Posterior vena cava (tissue), 2 donors: Measurements from ENCODE around the gene ST7. TPM values are rescaled to one million over a fixed set of nuclear protein-coding genes. Genes with fewer than 3 reads are reported as not detected.
A peak's percentile ranks its signal among the peaks of the same experiment; 100 is the strongest.
"Not testable (repeated sequence)": the region's sequence is repeated elsewhere in the genome, so short reads cannot be mapped to it uniquely, and the experiment has no call there.

Experiments used
- DNase-seq: peaks from one replicate; pipeline ENCODE4 v3.0.0-alpha.2; 2020; ENCODE audit warnings: low spot score
- intact Hi-C, 2 donors: fragments of 100-400 bp; cut with DNase I; formaldehyde crosslinking; loops; one replicate each; pipeline versions ENCODE4 v1.14.1 to v1.14.2; 2022 to 2023
- long read RNA-seq, 2 donors: library from polyadenylated mRNA; unstranded; transcript quantifications; one replicate each; pipeline ENCODE4 v2.0.0, GENCODE V29; 2020 to 2021
- total RNA-seq, 2 donors: library from RNA; stranded (reverse); fragmentation: NEBNext Ultra II Directional; extraction: Animal tissue kit (Norgen Biotek cat#: 25700); gene quantifications; one replicate each; pipeline ENCODE4 v1.2.1, GENCODE V29; 2021
- donor health status: DM: yes; HTN: yes; CAD: no.
- donor health status: DM: yes; HTN: yes; CAD: no.

Gene ST7, protein sequence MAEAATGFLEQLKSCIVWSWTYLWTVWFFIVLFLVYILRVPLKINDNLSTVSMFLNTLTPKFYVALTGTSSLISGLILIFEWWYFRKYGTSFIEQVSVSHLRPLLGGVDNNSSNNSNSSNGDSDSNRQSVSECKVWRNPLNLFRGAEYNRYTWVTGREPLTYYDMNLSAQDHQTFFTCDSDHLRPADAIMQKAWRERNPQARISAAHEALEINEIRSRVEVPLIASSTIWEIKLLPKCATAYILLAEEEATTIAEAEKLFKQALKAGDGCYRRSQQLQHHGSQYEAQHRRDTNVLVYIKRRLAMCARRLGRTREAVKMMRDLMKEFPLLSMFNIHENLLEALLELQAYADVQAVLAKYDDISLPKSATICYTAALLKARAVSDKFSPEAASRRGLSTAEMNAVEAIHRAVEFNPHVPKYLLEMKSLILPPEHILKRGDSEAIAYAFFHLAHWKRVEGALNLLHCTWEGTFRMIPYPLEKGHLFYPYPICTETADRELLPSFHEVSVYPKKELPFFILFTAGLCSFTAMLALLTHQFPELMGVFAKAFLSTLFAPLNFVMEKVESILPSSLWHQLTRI
- total RNA-seq: 10 to 100 TPM; 14.9 to 16.2 TPM
- long read RNA-seq, donor 1, transcript ST7-202 (16 exons, 2,142 nt): major isoform, 5 of 8 reads
- long read RNA-seq, donor 1, partial matches to known transcripts: 0 of 8 reads
- long read RNA-seq, donor 1, other reads (novel, unspliced or antisense): 3 of 8 reads
- long read RNA-seq, donor 2, transcript ST7-202 (16 exons, 2,142 nt): major isoform, 6 of 15 reads
- long read RNA-seq, donor 2, partial matches to known transcripts: 3 of 15 reads
- long read RNA-seq, donor 2, other reads (novel, unspliced or antisense): 4 of 15 reads

DNA sequence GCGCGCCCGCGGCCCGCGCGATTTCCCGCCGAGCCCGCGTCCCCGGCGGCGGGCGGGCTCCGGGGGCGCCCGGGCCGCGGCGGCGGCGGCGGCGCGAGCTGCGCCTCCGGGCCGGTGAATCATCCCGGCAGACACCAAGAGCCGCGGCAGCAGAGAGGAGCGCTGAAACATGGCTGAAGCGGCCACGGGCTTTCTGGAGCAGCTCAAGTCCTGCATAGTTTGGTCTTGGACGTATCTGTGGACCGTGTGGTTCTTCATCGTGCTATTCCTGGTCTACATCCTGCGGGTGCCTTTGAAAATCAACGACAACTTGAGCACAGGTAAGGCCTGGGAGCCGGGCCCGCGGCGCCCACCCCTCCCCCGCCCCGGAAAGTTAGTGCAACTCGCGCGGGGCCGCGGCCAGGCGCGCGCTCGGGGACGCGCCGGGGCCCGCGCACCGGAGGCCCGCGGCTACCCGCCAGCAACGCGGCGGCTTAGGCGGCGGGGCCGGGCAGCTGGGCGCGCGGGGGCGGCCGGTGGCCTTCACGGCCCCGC, at the start of gene ST7:
ST7 (plus strand) TSS at position 130 of the 534 bp plus-strand sequence; CDS start at position 170, 40 bp downstream.
- DNase-seq: peak; percentile 90

DNA sequence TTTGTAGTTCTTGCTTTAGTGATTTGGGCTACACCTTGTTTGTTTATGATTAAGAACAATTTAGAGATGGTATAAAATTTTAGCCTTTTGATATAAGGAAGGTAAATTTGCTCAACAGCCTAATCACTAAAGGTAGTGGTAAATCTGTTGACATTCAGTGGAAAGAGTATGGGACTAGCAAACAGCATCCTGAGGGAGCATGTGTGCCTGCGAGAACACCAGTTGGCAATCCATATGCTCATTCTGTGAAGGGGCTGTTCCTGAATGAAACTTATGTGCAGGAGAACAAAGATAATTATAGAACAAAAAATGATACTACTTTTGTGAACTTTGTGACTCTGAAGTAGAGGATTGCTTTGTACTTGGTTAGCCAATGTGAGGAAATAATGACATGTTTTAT, 46.9 kb upstream of the ST7 start:
- intact Hi-C loops: no loop called here
- no peak for DNase-seq

More for the DNA sequence above, at the start of gene ST7:
- intact Hi-C loops: no loop called here

DNA sequence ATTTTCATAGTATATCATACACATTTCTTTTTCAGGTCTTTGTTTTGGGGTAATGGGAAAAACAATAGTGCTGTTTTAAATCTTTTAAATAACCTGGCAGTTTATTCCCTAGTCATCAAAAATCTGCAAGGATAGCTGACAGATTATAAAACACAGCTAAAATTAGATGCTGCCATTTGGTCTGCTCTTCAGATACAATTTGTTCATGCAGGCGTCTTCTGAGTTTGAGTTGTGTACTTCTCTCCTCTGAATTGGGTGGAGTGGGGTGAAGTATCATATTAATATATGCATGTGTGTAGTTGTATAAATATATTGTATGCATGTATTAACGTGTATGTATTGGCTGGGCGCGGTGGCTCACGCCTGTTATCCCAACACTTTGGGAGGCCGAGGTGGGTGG, 42.9 kb upstream of the ST7 start:
- DNase-seq: no peak
- intact Hi-C loops: no loop called here

DNA sequence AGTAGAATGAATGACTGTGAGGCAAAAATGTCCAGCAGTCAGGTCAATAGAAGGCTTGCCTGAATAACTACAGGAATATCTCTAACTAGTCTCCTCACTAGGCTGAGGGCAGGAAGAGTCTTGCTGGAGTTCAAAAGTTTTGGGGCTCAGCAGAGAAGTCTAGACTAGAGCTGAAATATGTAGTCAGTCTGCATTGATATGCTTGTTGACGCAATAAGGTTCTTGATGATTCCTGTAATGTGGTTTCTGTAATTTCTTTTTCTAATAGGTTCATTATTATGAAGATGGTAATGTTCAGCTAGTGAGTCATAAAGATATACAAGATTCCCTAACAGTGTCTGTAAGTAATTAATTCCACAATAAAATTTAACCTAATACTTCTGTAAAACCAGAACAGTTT, 41.5 kb upstream of the ST7 start:
- intact Hi-C loops: no loop called here
- no peak for DNase-seq

DNA sequence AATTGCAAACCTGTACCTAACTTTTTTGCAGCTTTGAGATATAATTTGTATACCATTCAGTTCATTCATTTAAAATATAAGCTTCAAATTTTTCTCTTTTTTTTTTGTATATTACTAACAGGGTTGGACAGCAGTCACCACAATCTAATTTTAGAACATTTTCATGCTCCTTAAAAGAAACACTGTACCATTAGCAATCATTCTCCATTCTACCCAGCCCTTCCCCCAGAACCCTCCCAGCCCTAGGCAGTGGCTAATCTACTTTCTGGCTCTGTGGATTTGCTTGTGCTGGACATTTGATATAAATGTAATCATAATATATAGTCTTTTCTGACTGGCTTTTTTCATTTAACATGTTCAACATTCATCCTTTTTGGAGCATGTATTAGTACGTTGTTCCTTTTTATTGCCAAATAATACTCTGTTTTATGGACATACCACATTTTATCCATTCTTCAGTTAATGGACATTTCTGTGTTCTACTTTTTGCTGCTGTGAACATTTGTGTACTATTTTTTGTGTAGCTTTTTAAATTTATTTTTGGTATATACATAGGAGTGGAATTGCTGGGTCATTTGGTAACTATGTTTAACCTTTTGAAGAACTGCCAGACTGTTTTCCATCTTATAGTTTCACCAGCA, 40.9 kb upstream of the ST7 start:
- intact Hi-C loops: no loop called here

DNA sequence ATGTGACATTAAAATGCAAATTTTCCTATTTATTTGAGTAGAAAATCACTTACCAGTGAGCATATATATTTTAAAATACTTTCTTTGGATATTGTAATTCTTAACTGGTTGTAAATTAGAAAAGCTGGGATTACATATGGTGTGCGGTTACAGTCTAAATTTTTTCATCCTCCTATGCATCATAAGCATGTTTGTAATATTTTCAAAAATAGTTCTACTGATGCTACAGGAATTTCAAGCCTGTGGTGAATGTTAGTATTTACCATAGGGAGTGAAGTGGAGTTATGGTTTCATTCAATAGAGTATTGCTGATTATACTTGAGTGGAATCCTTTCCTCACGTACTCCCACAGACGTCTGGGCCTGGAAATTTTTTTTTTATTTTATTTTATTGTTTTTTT, 34.6 kb upstream of the ST7 start:
- intact Hi-C loops: no loop called here
- DNase-seq: no peak

More for the DNA sequence above, 40.9 kb upstream of the ST7 start:
- no peak for DNase-seq

DNA sequence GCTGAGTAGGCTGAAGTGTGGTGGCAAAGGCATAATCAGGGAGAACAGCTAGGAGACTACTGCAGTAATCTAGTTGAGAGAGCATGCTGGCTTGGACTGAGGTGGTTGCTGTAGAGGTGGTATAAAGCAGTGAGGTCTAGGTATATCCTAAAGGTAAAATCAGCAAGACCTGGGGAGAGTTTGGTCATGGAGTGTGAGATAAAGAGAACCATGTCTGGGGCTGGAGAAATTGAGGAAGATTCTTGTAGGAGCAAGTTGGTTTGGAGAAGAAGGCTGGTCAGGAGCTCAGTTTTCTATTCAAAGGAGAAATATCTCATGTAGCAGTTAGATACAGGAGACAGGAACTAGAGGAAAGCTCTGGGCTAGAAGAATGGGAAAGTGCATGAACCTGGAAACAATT, 32.9 kb upstream of the ST7 start:
- DNase-seq: no peak
- intact Hi-C loops: no loop called here

DNA sequence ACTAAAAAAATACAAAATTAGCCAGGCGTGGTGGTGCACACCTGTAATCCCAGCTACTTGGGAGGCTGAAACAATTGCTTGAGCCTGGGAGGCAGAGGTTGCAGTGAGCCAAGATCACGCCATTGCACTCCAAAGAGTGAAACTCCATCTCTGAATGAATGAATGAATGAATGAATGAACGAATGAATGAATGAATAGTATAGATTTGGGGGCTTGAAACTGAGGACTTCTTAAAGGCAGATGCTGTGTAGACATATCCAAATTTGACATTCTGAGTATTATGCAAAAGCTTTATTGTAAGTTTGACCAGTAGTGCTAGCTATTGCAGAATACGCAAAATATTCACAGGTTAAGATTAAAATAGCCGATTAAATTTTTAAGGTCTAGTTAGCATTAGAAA, 30.8 kb upstream of the ST7 start:
- no peak for DNase-seq
- intact Hi-C loops: no loop called here

DNA sequence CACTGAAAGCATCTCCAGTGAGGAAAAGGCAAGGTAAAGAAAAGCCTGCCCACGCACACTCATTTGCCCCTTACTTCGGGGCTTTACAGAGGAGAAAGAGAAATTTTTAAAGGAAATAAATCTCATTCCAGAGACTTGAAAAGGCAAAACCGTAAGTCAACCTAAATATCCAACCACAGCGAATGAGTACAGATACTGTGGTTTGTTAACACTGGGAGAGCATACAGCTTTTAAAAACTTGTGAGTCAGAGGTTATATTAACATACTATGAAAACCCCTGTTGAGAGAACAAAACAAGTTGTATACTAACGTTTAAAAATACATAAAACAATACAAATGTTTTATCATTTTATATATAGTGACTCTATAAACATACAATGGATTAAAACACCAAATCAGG, 28.6 kb upstream of the ST7 start:
- no peak for DNase-seq
- intact Hi-C loops: no loop called here

DNA sequence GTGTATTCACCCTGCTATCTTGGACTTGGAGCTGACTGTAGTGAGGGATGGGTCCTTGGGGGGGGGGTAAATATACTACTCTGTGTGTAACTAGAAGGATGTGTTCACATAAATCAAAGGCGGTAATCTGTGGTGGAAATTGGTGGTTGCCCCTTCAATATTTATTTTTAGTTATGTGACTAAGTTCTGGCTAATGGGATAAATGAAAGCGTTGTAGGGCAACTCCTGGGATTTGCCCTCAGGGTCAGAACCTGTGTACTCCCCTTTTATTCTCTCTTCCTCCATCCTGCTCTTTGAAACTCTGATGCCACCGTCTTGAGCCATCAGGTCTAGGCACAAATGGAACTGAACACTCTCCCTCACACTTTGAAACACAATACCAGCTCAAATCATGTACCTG, 24.3 kb upstream of the ST7 start:
- intact Hi-C loops: no loop called here
- no peak for DNase-seq

DNA sequence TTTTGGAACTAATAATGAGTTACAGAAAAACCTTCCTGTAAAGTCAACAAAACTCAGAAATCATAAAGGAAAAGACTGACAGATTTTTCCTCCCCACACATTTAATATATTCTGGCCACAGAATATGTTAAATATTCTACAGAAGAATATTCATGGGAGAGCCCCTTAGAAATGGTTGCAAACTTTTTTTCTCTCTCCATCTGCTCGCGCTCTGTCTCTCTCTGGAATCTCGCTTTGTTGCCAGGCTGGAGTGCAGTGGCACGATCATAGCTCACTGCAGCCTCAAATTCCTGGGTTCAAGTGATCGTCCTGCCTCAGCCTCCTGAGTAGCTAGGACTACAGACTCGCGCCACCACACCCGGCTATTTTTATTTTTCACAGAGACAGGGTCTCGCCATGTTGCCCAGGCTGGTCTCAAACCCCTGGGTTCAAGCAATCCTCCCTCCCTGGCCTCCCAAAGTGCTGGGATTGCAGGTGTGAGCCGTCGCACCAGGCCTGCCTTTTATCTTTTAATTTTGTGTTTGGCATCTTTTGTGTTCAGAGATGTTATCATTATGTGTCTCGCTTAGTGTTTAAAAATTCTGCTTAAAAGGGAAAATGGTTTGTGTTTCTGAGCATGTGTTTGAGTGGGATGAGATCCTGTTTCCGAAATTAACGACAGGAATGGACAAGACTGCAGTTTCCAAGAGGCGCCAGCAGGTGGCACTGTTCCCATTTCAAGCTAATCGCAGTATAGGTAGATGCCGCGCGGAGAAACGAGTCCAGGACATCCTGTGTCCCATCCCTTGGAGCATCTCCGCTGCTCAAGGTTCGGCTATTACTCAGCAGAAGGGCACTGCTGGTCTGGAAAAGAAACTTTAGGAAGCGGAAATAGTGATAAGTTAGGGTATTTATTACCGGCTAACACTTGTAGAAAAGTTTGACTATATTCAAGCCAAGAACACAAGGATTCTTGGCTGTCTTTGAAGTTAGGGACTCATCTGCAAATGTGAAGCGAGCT, 23.1 kb upstream of the ST7 start:
- intact Hi-C loops: loop anchor here in 1 of 2 donors (5.0 kb wide), 1 partner anchor 192 kb away; no protein-coding TSS in a partner anchor
- DNase-seq: peak; percentile 95

DNA sequence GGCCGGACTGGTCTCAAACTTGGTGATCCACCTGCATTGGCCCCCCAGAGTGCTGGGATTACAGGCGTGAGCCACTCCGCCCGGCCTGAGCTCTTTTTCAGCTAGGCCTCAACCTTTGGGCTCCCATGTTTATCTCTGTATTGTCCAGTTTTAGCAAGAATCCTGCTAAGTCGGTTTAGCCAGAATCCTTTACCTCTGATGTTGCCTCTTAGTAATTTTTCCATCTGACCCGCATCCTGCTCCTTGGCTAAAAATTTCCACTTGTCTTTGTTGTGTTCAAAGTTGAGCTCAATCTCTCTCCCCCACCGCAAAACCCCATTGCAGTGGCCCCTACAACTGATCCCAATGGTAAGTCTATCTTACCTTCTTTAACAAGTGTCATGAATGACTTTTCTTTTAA, 20.7 kb upstream of the ST7 start:
- no peak for DNase-seq
- intact Hi-C loops: loop anchor here in 1 of 2 donors (5.0 kb wide), 1 partner anchor 190 kb away; no protein-coding TSS in a partner anchor

DNA sequence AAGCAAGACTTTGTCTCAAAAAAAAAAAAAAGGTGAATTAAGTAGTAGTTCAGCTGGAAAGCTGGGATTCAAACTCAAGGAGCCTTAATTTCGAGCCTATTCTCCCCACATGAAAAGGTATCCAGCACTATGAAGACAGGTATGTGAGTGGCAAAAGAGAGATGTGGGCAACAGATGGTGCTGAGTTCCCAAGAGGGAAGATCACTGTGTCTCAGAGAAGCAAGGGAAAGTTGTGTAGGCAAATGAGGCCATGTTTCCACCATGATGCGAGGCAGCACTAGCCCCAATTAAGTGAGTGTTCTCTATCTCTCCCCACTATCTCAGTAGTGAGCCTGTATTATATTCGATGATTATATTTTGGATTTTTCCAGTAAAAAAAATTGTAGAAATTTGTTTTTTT, 19.8 kb upstream of the ST7 start:
- intact Hi-C loops: loop anchor here in 1 of 2 donors (5.0 kb wide), 1 partner anchor 189 kb away; no protein-coding TSS in a partner anchor
- no peak for DNase-seq

DNA sequence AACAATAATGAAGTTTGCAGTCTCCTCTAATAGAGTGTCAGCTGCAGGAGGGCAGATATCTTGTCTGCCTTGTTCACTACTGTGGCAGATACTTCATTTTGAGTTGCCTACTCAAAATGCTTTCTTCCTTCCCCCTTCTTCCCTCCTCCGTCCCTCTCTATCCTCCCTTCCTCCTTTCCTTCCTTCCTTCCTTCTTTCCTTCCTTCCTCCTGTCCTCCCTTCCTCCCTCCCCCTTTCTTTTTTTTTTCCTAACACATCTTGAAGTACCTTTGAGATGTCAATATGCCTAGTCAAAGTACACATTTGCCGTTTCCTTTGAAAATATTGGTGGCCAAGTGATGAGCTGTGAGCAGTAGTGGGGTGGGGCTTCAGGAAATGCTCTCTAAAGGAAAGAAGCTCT, 18.7 kb upstream of the ST7 start:
- no peak for DNase-seq
- intact Hi-C loops: loop anchor here in 1 of 2 donors (5.0 kb wide), 1 partner anchor 188 kb away; no protein-coding TSS in a partner anchor

DNA sequence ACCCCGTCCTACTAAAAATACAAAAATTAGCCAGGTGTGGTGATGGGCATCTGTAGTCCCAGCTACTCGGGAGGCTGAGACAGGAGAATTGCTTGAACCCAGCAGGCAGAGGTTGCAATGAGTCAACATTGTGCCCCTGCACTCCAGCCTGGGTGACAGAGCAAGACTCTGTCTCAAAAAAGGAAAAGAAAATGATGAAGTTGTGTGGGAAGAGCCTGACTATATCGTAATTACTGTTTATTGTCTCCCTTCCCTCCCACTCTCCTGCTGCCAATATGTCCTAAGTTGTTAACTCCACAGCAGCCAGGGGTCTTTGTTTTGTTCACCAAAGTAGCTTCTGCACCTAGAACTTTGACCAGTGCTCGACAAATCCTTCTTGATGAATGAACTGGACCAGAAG, 16.5 kb upstream of the ST7 start:
- intact Hi-C loops, DNase-seq: not testable (repeated sequence)

DNA sequence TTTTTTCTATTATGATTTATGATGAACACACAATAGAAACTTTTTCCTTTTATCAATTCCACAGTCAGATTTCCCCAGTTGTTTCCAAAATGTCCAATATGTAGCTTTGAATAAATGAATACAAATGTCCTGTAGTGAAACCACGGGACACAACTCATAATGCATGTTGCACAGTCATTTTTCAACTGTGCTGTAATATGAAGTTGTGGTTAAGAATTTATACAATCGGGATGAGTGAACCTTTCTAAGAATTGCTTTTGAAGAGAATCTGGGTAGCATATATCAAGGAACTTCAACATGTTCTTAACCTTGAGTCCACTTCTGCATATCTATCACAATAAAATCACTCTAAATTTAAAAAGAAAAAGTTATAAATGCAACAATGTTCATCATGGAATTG, 14.6 kb upstream of the ST7 start:
- intact Hi-C loops: no loop called here
- DNase-seq: no peak

DNA sequence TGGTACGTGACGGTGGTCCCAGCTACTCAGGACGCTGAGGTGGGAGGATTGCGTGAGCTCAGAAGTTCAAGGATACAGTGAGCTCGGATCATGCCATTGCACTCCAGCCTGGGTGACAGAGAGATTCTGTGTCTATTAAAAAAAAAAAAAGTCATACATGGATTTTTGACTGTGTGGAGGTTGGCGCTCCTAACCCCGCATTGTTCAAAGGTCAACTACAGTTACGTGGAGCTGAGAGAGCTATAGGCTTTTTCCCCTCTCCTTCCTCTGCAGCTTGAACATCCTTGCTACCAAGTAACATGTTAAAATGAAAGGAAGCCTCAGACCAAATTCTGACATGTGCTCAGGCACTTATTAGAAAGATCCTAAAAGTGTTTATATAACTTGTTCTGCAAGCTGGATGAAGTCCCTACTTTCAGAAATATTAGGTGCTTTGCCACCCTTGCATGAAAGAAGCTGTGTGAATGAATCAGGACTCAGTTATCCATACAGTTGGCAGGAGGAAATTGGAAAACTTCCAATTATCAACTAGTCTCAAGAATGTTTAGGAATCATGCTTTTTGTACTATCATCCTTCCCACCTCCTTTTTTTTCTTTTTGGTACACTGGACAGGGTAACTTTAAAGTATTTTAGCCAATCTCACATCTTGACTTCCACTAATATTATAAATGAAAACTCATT, 12.5 kb upstream of the ST7 start:
- no peak for DNase-seq
- intact Hi-C loops: no loop called here

DNA sequence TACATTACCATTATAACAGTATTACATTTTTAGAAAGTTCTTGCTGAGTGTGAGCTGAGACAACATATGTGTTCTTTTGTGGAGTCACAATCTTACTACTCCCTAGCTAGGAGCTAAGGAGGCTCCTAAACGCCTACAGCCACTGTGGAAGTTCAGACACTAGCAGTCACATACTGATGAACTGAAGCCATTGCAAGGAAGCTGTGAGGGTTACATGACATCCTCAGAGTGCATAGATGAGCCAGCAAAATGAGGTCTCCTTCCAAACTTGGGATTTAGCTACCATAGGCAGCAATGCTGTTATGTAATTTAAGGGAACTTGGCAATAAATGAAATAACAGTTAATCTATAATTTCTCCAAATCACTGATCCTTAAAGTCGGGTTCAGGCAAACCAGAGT, 10.8 kb upstream of the ST7 start:
- intact Hi-C loops: no loop called here
- no peak for DNase-seq
